8988T (cell line): ENCODE measurements around the gene KLF4.
A peak's percentile ranks its signal among the peaks of the same experiment; 100 is the strongest.
"Not testable (repeated sequence)": the region's sequence is repeated elsewhere in the genome, so short reads cannot be mapped to it uniquely, and the experiment has no call there.

Source experiments
- DNase-seq: peaks from one replicate; pipeline ENCODE4 v3.0.0; 2011

The KLF4 gene

DNA sequence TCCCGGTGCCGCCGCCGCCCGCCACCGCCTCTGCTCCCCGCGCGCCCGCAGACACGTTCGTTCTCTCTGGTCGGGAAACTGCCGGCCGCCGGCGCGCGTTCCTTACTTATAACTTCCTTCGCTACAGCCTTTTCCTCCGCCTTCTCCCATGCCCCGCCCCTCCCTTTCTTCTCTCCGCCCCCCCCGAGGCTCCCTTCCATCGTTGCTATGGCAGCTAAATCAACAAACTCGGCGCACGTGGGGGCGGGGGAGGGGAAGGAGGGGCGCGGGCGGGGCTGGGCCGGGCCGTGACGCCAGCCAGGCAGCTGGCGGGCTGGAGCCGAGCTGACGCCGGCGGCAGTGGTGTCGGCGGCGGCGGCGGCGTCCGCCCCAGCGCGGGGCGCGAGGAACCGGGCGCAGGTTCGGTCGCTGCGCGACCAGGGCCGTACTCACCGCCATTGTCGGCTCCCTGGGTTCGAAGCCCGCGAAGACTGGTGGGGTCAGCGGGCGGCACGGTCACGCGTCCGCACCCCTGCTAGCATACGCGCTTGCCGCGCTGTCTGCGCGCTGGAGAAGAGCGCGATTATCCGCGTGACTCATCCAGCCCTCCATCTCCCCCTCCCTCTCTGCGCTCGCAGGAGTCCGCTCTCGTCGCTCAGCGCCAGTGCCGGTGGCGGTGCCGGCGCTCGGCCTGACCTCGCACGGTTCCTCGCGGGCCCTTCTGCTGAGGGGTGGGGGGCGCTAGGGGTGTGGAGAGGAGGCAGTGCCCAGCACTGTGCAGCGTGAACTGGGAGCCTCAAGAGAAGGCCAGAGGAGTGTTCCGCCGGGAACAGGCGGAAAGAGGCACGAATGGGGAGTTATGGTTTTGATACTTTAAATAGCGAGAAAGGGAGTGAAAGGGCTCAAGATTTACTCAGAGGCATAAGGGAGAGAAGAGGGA lies at the start of gene KLF4:
TSS of gene KLF4 (minus strand) at position 83 of the 919 bp plus-strand sequence. CDS start 597 bp downstream, outside the sequence.
- peak; percentile 92 for DNase-seq

DNA sequence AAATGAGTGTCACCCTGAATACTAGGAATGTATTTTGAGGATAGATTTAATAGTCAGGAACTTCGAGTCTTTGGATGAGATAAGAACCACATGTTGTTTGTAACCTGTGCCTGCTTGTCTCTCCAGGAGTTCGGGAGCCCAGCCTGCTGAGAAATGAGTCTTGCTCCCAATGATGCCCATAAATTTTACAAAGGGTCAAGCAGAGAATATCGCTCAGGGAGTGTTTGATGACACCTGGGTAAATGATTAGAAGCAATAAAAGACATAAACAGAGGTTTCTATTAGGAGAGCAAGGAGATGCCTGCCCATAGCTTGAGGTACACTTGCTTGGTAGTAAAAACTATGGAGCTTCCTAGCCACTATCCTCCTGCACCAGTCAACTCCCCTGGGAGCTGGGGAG lies 46.9 kb upstream of the KLF4 start:
- no peak for DNase-seq

- no peak for DNase-seq
Observed at GRCh38 chr9:107534510-107535078, 45.0 kb upstream of the KLF4 start.

GRCh38 chr9:107530679-107531078 lies 41.1 kb upstream of the KLF4 start:
- DNase-seq = no peak

GRCh38 chr9:107528686-107529085 lies 39.1 kb upstream of the KLF4 start:
- DNase-seq = no peak

GRCh38 chr9:107523539-107523938 lies 34.0 kb upstream of the KLF4 start:
- DNase-seq = no peak

DNA sequence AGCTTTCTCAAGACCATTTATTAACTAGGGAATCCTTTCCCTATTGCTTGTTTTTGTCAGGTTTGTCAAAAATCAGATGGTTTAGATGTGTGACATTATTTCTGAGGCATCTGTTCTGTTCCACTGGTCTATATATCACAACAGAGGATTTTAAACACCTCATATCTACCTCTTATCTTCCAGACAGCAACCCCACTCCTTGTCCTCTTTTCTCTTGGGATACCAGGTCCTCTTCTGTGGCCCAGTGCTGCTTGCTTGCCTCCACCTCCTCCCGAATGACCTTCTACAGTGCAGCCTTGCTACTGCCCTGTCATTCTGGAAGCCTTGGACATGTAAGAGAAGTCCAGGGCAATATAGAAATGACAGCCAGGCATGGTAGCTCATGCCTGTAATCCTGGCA lies 30.6 kb upstream of the KLF4 start:
- no peak for DNase-seq

- DNase-seq = no peak
Observed at GRCh38 chr9:107518037-107518807, 28.7 kb upstream of the KLF4 start.

- no peak for DNase-seq
Observed at GRCh38 chr9:107513464-107514100, 24.0 kb upstream of the KLF4 start.

DNA sequence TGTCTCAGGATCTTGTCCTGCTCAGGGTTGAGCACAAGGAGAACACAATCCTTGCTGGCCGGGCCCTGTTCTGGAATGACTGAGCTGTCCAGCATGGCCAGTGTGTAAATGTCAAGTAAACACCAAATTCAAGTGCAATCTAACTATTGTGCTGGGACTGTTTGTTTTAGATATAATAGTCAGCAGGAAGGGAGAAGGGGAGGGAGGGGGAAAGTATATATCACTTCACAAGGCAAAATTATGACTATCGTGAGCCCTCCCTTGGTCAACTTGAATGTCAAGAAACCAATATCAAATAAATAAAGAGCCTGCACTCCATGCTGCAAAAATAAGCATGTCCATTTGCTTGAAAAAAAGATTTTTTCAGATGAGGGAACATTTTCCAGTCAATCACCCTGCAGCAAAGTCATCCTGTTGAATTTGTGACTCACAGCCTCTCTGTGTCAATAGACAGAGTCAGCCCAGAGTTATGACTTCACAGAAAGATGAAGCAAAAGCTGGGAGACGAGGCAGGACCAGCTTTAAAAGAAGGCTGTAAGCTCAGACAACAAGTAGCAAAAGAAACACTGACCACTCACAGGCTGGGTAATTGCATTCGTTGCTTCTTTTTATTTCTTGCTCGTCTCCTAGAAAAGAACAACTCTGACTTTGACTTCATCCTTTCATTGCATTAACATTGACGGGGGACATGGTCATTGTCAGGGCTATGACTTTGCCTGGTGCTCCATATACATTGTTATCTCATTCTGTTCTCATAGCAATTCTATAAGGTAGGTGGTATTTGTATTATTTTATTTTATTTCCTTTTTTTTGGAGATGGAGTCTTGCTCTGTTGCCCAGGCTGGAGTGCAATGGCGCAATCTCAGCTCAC lies 15.3 kb upstream of the KLF4 start:
- DNase-seq = peak; percentile 44

GRCh38 chr9:107502464-107502863 lies 12.9 kb upstream of the KLF4 start:
- DNase-seq = no peak

DNA sequence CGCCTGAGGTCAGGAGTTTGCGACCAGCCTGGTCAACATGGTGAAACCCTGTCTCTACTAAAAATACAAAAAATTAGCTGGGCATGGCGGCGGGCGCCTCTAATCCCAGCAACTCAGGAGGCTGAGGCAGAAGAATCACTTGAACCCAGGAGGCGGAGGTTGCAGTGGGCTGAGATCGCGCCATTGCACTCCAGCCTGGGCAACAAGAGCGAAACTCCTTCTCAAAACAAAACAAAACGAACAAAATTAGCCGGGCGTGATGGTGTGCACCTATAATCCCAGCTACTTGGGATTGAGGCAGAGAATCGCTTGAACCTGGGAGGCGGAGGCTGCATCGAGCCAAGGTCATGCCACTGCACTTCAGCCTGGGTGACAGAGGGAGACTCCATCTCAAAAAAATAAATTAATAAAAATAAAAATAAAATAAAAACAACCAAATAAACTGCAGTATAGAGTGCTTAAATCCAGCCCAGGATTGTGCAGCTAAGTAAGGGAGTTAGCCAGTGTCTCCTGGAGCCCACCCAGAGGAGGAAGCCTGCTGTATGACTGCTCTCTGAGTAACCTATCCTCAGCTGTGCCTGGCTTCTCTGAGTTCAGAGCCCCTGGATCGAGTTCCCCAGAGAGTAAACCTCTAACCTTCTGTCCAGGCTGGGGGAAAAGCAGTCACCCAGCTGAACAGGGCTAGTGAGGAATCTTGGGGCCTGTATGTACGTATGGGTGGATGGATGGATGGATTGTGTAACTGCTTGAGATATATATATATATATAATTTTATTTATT lies 11.0 kb upstream of the KLF4 start:
- not testable (repeated sequence) for DNase-seq

GRCh38 chr9:107496976-107497375 lies 7.4 kb upstream of the KLF4 start:
- DNase-seq = no peak

DNA sequence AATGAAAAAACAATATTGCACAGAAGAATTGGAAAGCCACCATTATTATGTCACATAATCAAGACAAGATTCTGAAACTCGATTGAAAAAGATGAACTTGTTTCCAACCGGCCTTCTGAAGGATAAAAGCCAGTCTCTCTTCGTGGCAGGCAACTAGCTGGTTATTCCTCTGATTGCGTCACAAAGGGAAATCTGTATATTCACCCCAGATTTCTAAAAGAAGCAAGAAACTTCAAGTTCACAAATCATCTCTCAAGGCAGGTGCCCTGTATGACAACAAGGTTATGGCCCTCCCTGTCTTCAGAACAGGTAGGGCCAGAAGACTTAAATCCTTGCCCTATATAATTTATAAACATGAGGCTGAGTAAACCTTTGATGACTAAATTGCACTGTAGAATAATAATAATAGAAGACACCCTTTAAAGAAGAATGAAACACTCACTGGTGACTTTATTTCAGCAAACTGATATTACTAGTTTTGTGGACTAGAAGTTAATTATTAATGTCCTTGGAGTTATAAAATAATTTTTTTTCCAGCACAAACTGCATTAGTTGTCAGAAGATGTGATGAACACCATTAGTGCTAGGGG lies 2.9 kb upstream of the KLF4 start:
- no peak for DNase-seq

DNA sequence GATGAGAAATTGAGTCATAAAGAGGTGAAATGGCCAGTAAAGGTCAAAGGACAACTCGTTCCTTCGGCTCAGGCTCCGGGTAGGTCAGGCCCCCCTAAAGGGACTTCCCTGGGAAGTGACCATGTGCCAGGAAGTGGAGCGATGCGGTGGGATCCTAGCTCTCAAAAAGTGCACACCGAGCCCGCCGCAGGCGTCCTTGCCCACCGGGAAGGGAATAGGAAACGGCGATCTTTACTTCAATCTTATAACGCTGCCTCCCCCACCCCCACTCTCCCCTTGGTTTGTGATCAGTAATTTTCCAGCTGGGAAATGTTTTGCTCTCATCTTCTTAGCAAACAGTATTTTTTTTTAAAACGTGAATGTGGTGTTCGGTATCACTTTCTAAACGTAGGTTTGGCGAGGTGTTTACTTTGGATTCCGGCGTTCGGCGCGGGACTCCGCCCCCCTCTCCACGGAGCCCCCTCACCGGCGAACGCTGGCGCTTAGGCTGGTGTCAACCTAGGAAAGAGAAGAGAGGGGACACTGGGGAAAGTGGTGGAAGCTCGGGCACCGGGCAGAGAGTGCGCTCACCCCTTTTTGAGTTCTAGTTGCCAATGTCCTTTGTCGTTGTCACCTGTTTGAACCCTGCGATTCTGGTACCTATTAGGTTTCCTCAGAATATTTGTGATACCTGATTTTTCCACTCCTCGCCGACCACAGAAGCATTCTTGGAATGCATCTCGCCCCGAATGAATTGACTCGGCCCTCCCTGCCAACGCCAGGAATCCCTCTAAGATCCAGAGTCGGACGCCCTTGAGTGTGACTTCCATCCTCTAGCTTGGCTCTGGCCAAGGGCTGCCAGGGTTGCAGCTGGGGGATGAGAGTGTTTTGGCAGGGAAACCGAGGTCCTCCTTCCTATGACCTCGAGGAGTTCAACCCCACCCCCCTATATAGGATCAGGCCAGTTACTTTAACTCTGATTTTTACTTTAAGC lies 1.8 kb upstream of the KLF4 start:
- DNase-seq = no peak

DNA sequence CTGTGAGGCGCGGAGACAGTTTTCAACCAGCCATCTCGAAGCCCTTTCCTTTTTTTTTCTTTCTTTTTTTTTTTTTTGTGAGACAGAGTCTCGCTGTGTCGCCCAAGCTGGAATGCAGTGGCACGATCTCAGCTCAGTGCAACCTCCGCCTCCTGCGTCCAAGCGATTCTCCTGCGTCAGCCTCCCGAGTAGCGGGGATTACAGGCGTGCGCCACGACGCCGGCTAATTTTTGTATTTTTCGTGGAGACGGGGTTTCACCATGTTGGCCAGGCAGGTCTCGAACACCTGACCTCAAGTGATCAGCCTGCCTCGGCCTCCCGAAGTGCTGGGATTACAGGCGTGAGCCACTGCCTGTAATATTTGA lies 1.0 kb upstream of the KLF4 start:
- DNase-seq = not testable (repeated sequence)

DNA sequence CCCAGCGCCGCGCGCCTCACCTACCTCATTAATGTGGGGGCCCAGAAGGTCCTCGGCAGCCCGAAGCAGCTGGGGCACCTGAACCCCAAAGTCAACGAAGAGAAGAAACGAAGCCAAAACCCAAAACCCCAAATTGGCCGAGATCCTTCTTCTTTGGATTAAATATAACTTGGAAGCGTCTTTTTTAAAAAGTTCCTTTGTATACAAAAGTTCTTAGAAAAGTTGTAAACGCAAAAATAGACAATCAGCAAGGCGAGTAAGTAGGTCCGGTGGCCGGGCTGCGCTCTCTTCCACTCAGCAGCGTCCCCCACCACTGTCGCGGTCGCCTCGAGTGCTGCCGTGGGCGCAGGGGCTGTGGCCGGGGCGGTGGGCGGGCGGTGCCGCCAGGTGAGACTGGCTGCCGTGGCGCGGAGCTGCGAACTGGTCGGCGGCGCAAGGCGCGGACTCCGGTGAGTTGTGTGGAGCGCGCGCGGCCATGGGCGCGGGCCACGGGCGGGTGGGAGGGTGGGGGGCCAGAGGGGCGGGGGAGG lies 360 bp downstream of the KLF4 start:
- DNase-seq = no peak

DNA sequence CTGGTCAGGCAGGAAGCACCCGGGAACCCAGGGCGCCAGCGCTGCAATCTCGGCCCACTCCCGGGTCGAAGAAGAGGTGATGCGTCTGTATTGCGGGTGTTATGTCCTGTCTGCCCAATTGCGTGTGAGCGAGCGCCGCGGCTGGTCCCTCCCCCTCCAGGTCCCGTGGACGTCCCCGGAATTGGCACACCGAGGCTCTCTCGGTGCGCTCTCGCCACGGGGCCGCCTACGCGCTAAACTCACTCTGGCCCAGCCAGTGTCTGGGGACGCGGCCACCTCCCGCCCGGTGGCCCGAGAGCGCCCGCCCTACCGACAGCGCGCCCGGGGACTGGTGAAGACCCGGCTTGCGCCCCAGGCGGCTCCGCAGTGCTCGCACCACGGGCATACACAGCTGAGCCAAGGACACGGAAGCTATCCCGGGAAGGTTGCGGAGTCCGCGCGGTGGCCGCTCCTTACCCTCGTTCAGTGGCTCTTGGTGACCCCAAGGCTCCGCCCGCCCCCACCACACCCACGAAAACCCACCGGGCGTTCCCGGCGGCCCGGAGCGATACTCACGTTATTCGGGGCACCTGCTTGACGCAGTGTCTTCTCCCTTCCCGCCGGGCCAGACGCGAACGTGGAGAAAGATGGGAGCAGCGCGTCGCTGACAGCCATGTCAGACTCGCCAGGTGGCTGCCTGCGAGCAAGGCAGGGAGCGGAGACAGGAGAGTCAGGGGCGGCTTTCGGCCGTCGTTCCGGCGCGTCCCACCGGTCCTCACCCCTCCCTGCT lies 1.0 kb downstream of the KLF4 start:
- peak; percentile 60 for DNase-seq
